MCF 10A (cell line): ENCODE data around the gene CCDC12. TPM values are rescaled to one million over a fixed set of nuclear protein-coding genes. Genes with fewer than 3 reads are reported as not detected.

Source experiments
- BruUV-seq: library from RNA; stranded (reverse); fragments of 400-500 nt; replicated peaks from 2 replicates; lab custom pipeline; 2021; lab: Mats Ljungman, UMichigan
- CTCF ChIA-PET: fragments of 300-600 bp; sonication (Branson Sonifier 250); formaldehyde crosslinking; extraction: SDS; loops from one replicate; lab custom pipeline; 2021; ENCODE audit warnings: antibody characterized with exemption, inconsistent platforms; lab: Yijun Ruan, JAX
- POLR2A ChIA-PET: fragments of 300-600, 350-650 bp; sonication (Branson Sonifier 250); formaldehyde crosslinking; extraction: SDS; loops from one replicate; lab custom pipeline; 2020; ENCODE audit warnings: antibody characterized with exemption, inconsistent platforms; lab: Yijun Ruan, JAX
- DNase-seq: peaks from one replicate; pipeline ENCODE4 v3.0.0-alpha.2; 2018; ENCODE audit not compliant: unreplicated experiment
- H3K27ac Mint-ChIP-seq: one replicate; pipeline ENCODE4 v1.8.0; 2022; ENCODE audit warnings: mild to moderate bottlenecking, low read depth, mixed read lengths; ENCODE audit not compliant: unreplicated experiment
- H3K27me3 Mint-ChIP-seq: one replicate; pipeline ENCODE4 v1.8.0; 2022; ENCODE audit warnings: mixed read lengths; ENCODE audit not compliant: insufficient read depth, unreplicated experiment
- H3K36me3 Mint-ChIP-seq: one replicate; pipeline ENCODE4 v1.8.0; 2022; ENCODE audit warnings: mild to moderate bottlenecking, moderate library complexity, mixed read lengths; ENCODE audit not compliant: insufficient read depth, unreplicated experiment
- H3K4me1 Mint-ChIP-seq: one replicate; pipeline ENCODE4 v1.8.0; 2022; ENCODE audit warnings: mixed read lengths; ENCODE audit not compliant: insufficient read depth, unreplicated experiment
- H3K4me3 Mint-ChIP-seq: one replicate; pipeline ENCODE4 v1.8.0; 2022; ENCODE audit warnings: mild to moderate bottlenecking, moderate library complexity, mixed read lengths; ENCODE audit not compliant: unreplicated experiment
- H3K9me3 Mint-ChIP-seq: one replicate; pipeline ENCODE4 v1.8.0; 2022; ENCODE audit warnings: mixed read lengths; ENCODE audit not compliant: unreplicated experiment
- intact Hi-C: fragments of 100-400 bp; cut with micrococcal nuclease; formaldehyde crosslinking; loops from 2 replicates; pipeline ENCODE4 v1.14.1; 2022
- total RNA-seq: library from RNA; stranded (reverse); gene quantifications from 2 replicates; pipeline ENCODE4 v1.2.3, GENCODE V29; 2022
- TF ChIP-seq, protein P1 (sequence below): fragments of 200-600 bp; IDR thresholded peaks from one replicate; pipeline ENCODE4 v1.8.0; 2022; ENCODE audit warnings: antibody characterized with exemption, mild to moderate bottlenecking; ENCODE audit not compliant: unreplicated experiment

The CCDC12 gene
- total RNA-seq, 1 experiment from 2014 or later = 45.9 TPM

DNA sequence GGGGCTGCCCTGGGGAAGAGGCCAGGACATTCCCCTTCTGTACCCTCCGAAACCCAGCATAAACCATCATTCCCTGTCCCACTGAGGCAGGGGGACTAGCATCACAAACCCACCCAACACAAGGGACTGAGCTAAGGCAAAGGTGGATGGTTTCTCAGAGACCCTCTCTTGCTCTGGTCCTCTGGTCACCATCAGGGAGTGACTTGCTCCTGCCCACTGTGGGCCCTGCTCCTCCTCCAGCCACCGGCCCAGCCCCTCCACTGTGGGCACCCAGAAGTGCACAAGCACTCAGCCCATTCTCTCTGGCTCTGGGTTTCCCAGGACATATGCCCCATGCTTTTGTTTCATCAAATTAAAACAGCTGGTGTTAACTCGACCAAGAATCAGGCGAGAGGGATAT is 54.1 kb downstream of the CCDC12 start:
- DNase-seq = no peak
- peaks cover 80% of the 10 kb centered on the region for H3K36me3 Mint-ChIP-seq
- ChIA-PET POLR2A (interaction anchor here (0.8 to 1.9 kb wide), 2 partner anchors 12 to 54 kb away, joined by 3 to 4 read pairs; partner anchors contain the start of gene CCDC12), CTCF (interaction anchor here (0.6 to 1.6 kb wide), 8 partner anchors 10 to 242 kb away, joined by 3 to 10 read pairs (median 3); no protein-coding TSS in a partner anchor)
- intact Hi-C loops = no loop called here
- H3K27ac Mint-ChIP-seq = no peak overlapping the region
- no peaks in the 10 kb centered on the region for H3K4me1 Mint-ChIP-seq
- H3K9me3 Mint-ChIP-seq = no peaks in the 10 kb centered on the region
- H3K4me3 Mint-ChIP-seq = no peak overlapping the region
- no peaks in the 10 kb centered on the region for H3K27me3 Mint-ChIP-seq
- TF ChIP-seq, protein P1, sequence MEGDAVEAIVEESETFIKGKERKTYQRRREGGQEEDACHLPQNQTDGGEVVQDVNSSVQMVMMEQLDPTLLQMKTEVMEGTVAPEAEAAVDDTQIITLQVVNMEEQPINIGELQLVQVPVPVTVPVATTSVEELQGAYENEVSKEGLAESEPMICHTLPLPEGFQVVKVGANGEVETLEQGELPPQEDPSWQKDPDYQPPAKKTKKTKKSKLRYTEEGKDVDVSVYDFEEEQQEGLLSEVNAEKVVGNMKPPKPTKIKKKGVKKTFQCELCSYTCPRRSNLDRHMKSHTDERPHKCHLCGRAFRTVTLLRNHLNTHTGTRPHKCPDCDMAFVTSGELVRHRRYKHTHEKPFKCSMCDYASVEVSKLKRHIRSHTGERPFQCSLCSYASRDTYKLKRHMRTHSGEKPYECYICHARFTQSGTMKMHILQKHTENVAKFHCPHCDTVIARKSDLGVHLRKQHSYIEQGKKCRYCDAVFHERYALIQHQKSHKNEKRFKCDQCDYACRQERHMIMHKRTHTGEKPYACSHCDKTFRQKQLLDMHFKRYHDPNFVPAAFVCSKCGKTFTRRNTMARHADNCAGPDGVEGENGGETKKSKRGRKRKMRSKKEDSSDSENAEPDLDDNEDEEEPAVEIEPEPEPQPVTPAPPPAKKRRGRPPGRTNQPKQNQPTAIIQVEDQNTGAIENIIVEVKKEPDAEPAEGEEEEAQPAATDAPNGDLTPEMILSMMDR = no peak
- no TSS peak for BruUV-seq

DNA sequence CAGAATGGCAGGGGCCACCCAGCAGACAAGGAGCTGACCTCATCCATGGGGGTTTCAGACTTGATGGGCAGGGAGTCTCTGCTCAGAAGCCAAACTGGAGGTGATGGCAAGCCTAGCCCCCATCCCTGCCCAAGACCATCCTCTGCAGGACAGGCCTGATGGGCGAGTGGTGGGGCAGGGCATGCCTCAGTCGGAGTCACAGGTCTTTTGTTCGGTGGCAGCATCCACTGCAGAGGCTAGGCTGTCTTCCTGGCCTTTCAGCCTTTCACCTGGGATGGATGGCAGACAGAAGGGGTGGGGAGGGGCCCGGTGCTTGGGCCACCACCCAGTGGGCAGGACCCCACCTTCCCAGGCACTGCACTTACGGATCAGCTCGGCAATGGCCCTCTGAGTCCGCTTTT is 54.7 kb downstream of the CCDC12 start:
- no peak overlapping the region for H3K4me3 Mint-ChIP-seq
- no peaks in the 10 kb centered on the region for H3K27me3 Mint-ChIP-seq
- TF ChIP-seq, protein P1 = no peak
- no peak overlapping the region for H3K27ac Mint-ChIP-seq
- no peaks in the 10 kb centered on the region for H3K4me1 Mint-ChIP-seq
- H3K9me3 Mint-ChIP-seq = no peaks in the 10 kb centered on the region
- no TSS peak for BruUV-seq
- POLR2A ChIA-PET = interaction anchor here (0.6 to 1.9 kb wide), 2 partner anchors 13 to 231 kb away, joined by 3 to 4 read pairs; no protein-coding TSS in a partner anchor
- CTCF ChIA-PET = interaction anchor here (1.2 to 3.5 kb wide), 2 partner anchors 13 to 243 kb away, joined by 4 to 16 read pairs; no protein-coding TSS in a partner anchor
- intact Hi-C loops = no loop called here
- H3K36me3 Mint-ChIP-seq = peaks cover 78% of the 10 kb centered on the region
- no peak for DNase-seq

DNA sequence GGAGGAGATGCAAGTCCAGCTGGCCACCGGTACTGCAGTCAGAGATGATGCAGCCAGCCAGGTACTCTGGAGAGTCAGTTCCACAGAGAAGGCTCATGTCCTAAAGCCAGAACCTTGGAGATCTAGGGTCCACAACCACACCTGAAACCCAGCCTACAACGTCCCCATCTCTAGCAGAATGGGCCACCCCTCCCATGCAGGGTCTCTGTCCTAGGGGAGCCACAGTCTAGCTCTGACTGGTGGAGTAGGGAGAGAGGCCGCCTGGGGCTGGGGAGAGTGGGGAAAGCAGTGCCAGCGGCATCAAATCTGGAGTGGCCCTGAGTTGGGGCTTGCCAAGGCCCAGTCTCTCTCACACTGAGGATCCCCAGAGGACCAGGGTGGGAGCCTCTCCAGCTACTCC is 55.5 kb downstream of the CCDC12 start:
- intact Hi-C loops = no loop called here
- ChIA-PET POLR2A (interaction anchor here (0.5 to 1.5 kb wide), 2 partner anchors 11 to 24 kb away, joined by 3 to 4 read pairs; no protein-coding TSS in a partner anchor), CTCF (interaction anchor here (0.6 to 3.5 kb wide), 3 partner anchors 12 to 216 kb away, joined by 3 to 16 read pairs (median 3); no protein-coding TSS in a partner anchor)
- no peaks in the 10 kb centered on the region for H3K9me3 Mint-ChIP-seq
- TF ChIP-seq, protein P1 = no peak
- H3K36me3 Mint-ChIP-seq = peaks cover 79% of the 10 kb centered on the region
- no peak overlapping the region for H3K4me3 Mint-ChIP-seq
- H3K27ac Mint-ChIP-seq = no peak overlapping the region
- H3K4me1 Mint-ChIP-seq = no peaks in the 10 kb centered on the region
- H3K27me3 Mint-ChIP-seq = no peaks in the 10 kb centered on the region
- no peak for DNase-seq
- BruUV-seq = no TSS peak

DNA sequence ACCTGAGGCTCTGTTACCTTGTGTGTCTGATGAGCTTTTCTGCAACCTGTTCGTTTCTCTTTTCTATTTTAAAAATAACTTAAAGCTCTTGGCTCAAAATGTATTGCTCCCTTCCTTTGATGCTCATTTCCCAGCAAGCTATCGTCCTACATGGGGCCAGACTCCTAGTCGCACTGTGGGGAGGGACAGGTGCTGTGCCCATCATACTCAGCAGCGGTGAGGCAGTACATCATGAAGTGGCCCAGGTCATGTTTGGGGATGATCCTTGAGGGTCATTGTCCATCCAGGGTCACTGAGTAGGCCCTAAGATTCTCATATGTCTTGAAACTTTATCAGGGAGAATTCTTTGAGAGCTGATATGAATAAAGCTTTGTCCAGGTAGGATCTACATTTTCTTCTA is 57.9 kb downstream of the CCDC12 start:
- Mint-ChIP-seq H3K4me3 (no peak overlapping the region), H3K27ac (no peak overlapping the region), H3K9me3 (no peaks in the 10 kb centered on the region), H3K27me3 (no peaks in the 10 kb centered on the region), H3K4me1 (peaks cover 4% of the 10 kb centered on the region), H3K36me3 (peaks cover 80% of the 10 kb centered on the region)
- POLR2A ChIA-PET = no interaction called here
- no TSS peak for BruUV-seq
- intact Hi-C loops = loop anchor here (10.0 kb wide), 1 partner anchor 406 kb away; no protein-coding TSS in a partner anchor
- CTCF ChIA-PET = interaction anchor here (0.6 to 3.5 kb wide), 5 partner anchors 9 to 178 kb away, joined by 3 to 16 read pairs (median 4); no protein-coding TSS in a partner anchor
- no peak for DNase-seq
- TF ChIP-seq, protein P1 = no peak
